ELF-1 (cell line): ENCODE measurements around the gene SDC4.

Experiments used
- DNase-seq: peaks from one replicate; pipeline ENCODE4 v3.0.0-alpha.2; 2016; ENCODE audit warnings: low read depth, low spot score

The SDC4 gene

GRCh38 chr20:45347936-45348778 lies at the start of gene SDC4:
Gene SDC4, minus strand, starts transcription at chr20:45348424. Its CDS starts 40 bp downstream, at chr20:45348384.
- peak; percentile 61 for DNase-seq

GRCh38 chr20:45395114-45395415 lies 46.8 kb upstream of the SDC4 start:
- DNase-seq = no peak

- no peak for DNase-seq
Measured at GRCh38 chr20:45394221-45395113, 46.2 kb upstream of the SDC4 start.

GRCh38 chr20:45392733-45393132 lies 44.5 kb upstream of the SDC4 start:
- DNase-seq = no peak

GRCh38 chr20:45391559-45391958 lies 43.3 kb upstream of the SDC4 start:
- DNase-seq = no peak

- no peak for DNase-seq
Measured at GRCh38 chr20:45390931-45391330, 42.7 kb upstream of the SDC4 start.

- no peak for DNase-seq
Measured at GRCh38 chr20:45387274-45387673, 39.0 kb upstream of the SDC4 start.

GRCh38 chr20:45378191-45378590 lies 30.0 kb upstream of the SDC4 start, which contains the start of gene TP53TG5:
Gene TP53TG5, minus strand, starts transcription at chr20:45378325. Its CDS starts 89 bp downstream, at chr20:45378236.
- no peak for DNase-seq

- DNase-seq = no peak
Measured at GRCh38 chr20:45377269-45377668, 29.0 kb upstream of the SDC4 start.

GRCh38 chr20:45374966-45375365 lies 26.7 kb upstream of the SDC4 start:
- no peak for DNase-seq

GRCh38 chr20:45374101-45374467 lies 25.9 kb upstream of the SDC4 start:
- DNase-seq = no peak

GRCh38 chr20:45373353-45374100 lies 25.3 kb upstream of the SDC4 start:
- DNase-seq = peak; percentile 92

- DNase-seq = no peak
Measured at GRCh38 chr20:45372646-45373352, 24.6 kb upstream of the SDC4 start.

- no peak for DNase-seq
Measured at GRCh38 chr20:45372241-45372640, 24.0 kb upstream of the SDC4 start.

GRCh38 chr20:45370571-45371160 lies 22.4 kb upstream of the SDC4 start:
- no peak for DNase-seq

GRCh38 chr20:45368221-45368980 lies 20.2 kb upstream of the SDC4 start:
- no peak for DNase-seq

- no peak for DNase-seq
Measured at GRCh38 chr20:45367126-45367525, 18.9 kb upstream of the SDC4 start.

- DNase-seq = no peak
Measured at GRCh38 chr20:45366631-45367030, 18.4 kb upstream of the SDC4 start.

GRCh38 chr20:45366192-45366591 lies 18.0 kb upstream of the SDC4 start:
- DNase-seq = no peak

- no peak for DNase-seq
Measured at GRCh38 chr20:45365444-45365970, 17.3 kb upstream of the SDC4 start.
